ELF-1 (cell line): ENCODE measurements around the gene BBS1.

Experiments used
- DNase-seq: peaks from one replicate; pipeline ENCODE4 v3.0.0-alpha.2; 2016; ENCODE audit warnings: low read depth, low spot score

BBS1 gene

GRCh38 chr11:66549696-66550095 lies 39.3 kb downstream of the BBS1 start:
- DNase-seq = no peak

DNA sequence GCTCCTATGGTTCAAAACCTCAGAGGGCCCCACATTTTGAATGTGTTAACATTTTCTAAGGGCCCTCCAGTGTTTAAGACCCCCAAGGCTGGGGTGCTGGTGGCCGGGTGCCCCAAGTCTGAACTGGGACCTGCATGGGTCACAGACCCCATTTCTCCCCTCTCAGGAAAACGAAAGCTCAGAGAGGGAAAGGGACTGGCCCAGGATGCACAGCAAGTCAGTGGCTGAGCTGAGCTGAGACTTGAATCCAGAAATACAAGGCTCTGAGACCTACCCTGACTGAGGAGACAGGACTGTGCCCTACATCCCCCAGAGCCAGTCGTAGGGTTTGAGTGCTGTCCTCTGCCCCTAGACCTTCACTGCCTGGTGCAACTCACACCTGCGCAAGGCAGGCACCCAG lies 40.5 kb downstream of the BBS1 start:
- DNase-seq = no peak

- DNase-seq = no peak
Measured at GRCh38 chr11:66554602-66555001, 44.2 kb downstream of the BBS1 start.

GRCh38 chr11:66555416-66555815 lies 45.0 kb downstream of the BBS1 start:
- no peak for DNase-seq

DNA sequence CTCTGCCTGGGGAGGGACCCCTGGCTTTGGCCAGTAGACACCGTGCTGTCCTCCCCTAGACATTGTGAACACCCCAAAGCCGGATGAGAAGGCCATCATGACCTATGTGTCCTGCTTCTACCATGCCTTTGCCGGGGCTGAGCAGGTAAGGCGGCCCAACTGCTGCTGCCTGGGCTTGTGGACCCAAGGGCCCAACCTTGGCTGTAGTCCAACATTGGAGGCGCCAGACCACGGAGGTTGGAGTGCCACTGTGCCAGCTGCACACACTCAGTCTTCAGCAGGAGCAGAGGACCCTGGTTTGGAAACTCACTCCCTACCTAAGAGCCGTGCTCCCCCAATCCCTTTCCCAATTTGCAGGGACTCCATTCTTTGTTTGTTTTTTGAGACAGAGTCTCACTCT lies 45.7 kb downstream of the BBS1 start:
- DNase-seq = no peak

DNA sequence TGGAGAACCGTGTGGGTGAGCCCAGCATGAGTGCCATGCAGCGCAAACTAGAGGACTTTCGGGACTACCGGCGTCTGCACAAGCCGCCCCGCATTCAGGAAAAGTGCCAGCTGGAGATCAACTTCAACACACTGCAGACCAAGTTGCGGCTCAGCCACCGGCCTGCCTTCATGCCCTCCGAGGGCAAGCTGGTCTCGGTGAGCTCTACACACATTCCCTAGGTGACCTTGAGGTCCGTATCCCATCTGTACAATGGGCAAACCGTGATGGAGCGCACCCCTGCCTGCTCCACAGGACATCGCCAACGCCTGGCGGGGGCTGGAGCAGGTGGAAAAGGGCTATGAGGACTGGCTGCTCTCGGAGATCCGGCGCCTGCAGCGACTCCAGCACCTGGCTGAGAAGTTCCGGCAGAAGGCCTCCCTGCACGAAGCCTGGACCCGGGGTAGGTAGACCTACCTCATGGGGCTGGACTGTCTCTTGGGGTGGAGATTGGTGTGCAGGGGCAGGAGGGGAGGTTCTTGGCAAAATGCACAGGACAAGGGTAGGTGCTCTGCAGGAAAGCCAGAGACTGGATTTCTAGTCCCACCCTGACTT lies 47.4 kb downstream of the BBS1 start:
- no peak for DNase-seq

- no peak for DNase-seq
Measured at GRCh38 chr11:66559142-66559865, 48.9 kb downstream of the BBS1 start.

GRCh38 chr11:66559866-66560676 lies 49.6 kb downstream of the BBS1 start:
- no peak for DNase-seq

GRCh38 chr11:66561178-66561974 lies 50.9 kb downstream of the BBS1 start:
- DNase-seq = no peak

DNA sequence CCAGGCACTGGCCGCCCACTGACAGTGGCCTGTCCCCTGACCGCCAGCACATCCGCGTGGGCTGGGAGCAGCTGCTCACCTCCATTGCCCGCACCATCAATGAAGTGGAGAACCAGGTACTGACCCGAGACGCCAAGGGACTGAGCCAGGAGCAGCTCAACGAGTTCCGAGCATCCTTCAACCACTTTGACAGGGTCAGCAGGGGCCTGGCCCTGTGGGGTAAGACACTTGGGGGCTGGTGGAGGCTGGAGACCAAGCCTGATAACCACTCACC lies 51.5 kb downstream of the BBS1 start:
- DNase-seq = no peak

DNA sequence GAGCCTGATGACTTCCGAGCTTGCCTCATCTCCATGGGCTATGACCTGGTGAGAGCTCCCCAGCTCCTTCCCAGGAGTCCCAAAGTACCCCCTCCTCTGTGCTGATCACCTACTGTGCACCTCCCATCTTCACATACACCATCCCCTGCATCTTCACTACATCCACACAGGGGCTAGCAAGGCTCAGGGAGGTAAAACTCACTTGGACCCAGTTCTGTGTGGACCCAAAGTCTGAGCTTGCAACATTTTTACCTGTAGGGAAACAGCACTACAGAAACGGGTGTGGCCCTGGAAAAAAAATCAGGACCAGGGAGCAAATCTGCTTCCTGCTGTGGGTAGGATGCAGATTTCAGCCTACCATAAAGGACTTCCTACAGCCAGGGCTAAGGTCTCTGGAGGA lies 51.8 kb downstream of the BBS1 start:
- DNase-seq = no peak

DNA sequence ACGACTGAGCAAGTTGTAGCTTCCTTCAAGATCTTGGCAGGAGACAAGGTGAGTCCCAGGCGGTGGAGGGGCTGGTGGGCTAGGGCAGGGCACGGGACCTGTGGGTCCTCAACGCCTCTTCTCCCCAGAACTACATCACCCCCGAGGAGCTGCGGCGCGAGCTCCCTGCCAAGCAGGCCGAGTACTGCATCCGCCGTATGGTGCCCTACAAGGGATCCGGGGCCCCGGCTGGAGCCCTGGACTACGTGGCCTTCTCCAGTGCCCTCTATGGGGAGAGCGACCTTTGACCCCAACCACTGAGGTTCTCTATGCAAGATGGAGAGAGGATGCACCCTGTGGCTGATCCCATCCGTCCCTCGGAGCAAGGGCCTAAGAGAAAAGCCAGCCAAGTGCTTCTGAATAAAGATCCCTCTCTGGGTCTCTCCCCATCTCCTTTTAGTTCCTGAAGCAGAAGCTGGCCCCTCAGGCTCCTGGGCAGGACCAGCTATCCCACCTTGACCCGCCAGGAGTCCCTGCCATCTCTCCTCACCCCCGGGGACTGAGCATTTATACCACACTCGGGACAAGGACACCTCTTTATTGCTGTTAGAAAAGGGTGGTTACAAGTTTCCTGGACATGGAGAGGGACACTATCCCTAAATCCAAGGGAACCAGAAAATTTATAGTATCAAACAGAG lies 52.6 kb downstream of the BBS1 start:
- no peak for DNase-seq

GRCh38 chr11:66563832-66564231 lies 53.4 kb downstream of the BBS1 start:
- no peak for DNase-seq

DNA sequence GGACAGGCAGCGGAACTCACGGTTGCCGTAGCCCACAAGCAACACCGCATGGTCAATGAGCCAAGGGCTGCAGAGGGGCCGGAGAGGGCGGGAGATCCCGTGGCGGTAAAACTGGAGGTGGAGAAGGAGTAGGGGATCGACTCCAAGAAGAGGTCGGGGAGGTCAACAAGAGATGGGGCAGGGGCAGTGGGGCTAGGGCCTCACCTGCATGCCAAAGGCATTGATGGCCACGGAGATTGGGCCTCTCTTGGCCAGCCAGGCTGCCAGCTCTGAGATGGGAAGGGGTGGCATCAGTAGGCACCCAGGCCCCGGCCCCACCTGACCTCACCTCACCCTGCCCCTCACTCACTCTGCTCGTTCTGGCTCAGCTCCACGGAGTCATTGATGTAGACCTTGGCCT lies 54.1 kb downstream of the BBS1 start:
- no peak for DNase-seq

DNA sequence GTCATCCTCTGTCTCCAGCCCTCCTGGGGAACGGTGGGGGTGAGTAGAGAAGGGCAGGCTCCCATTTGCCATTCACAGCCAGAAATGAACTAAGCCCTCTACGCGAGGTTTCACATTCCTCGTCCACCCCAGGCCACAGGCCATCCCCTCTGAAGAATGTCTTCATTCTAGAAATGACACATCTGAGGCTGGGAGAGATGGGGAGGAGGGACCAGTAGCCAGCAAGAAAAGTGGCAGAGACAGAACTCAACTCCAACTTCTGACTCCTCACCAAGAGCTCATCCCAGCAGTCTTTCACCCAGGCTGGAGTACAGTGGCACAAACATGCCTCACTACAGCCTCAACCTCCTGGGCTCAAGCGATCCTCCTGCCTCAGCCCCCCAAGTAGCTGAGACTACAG lies 54.5 kb downstream of the BBS1 start:
- DNase-seq = no peak

- no peak for DNase-seq
Measured at GRCh38 chr11:66566221-66566620, 55.8 kb downstream of the BBS1 start.

GRCh38 chr11:66567787-66568123 lies 57.3 kb downstream of the BBS1 start:
- no peak for DNase-seq

DNA sequence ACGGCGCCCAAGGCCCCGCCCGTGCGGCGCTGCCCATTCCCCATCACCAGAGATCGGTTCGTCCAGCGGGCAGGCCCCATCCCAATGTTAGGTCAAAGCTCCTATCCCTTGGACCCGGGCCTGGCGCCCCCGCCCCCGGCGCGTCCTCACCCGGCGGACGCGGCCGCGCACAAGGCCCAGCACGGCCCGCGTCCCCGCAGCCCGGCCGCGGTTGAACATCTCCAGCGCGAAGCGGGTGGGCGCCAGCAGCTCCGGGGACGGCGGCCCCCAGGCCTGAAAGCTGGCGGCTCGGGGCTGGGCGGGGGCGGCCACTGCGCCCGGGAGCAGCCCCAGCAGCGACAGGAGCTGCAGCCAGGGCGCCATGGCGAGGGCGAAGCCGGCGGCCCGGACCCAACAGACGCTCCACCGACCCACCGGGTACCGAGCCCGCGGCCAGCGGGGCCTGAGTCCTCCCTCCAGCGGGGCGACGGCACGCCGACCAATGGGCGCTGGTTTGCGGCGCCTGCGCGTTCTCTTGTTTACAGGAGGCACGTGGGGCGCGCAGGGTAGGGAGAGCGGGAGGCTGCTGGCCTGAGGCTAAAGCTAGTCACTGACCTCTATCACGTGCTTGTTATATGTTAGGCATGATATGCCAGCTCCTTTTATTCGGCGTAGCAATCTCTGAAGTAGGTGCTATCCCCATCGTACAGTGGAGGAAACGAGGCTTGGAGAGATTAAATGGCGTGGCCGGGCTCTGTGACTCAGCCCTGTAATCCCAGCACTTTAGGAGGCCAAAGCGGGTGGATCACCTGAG lies 57.9 kb downstream of the BBS1 start, which contains the start of gene CTSF:
CTSF (minus strand) TSS at position 483 of the 793 bp plus-strand sequence; CDS start at position 363, 120 bp downstream.
- DNase-seq = peak; percentile 83

- no peak for DNase-seq
Measured at GRCh38 chr11:66569076-66569475, 58.6 kb downstream of the BBS1 start.

- DNase-seq = no peak
Measured at GRCh38 chr11:66570079-66570849, 59.8 kb downstream of the BBS1 start.
